Measurements from ENCODE around the gene GPATCH2. TPM values are rescaled to one million over a fixed set of nuclear protein-coding genes. Genes with fewer than 3 reads are reported as not detected.

GPATCH2 gene
- total RNA-seq, 1 experiment from 2014 or later, result 34.5 TPM

DNA sequence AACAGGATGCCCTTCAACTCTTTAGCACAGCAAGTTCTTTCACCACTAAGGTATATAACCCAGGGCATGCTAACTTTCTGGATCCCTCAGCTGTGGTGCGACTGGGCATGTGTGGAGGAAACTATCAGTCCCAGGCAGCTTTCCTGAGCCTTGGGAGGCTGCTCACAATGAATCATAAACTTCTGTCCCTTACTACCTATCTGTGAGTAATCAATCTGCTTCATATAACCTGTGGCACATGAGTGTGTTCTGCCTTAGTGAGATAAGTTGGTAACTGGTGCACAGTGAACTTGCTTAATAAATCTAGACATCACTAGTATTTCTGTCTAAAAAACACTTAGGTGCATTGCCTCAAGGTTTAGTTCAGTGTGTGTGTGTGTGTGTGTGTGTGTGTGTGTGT lies 158.0 kb downstream of the GPATCH2 start:
- Mint-ChIP-seq H3K4me3 (ENCODE audit: unreplicated experiment) (no peak overlapping the region), H3K4me1 (ENCODE audit: insufficient read depth, unreplicated experiment) (no peaks in the 10 kb centered on the region)

DNA sequence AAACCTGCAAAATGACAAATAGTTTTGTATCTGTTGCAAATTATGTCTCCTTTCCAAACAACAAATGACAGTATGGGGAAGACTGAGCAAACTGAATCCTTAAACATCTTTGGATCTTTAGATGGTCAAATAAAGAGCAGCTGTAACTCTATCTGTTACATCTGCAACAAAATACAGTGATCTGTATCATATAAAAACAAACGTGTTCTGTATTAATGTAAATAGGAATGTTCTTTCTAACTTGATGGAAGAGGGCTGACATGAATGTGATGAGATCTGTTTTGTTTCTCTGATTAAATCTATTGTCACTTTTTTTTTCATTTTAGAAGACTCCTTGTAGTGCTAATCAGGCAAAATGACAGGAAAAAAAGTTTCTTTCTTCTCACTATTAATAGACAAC lies 159.5 kb downstream of the GPATCH2 start:
- Mint-ChIP-seq H3K4me1 (ENCODE audit: insufficient read depth, unreplicated experiment) (no peaks in the 10 kb centered on the region), H3K9me3 (ENCODE audit: unreplicated experiment) (no peaks in the 10 kb centered on the region), H3K27me3 (ENCODE audit: insufficient read depth, unreplicated experiment) (no peaks in the 10 kb centered on the region), H3K4me3 (ENCODE audit: unreplicated experiment) (no peak overlapping the region), H3K36me3 (ENCODE audit: insufficient read depth, unreplicated experiment) (no peaks in the 10 kb centered on the region), H3K27ac (ENCODE audit: low read depth, unreplicated experiment) (no peak overlapping the region)
- intact Hi-C loops (cut with micrococcal nuclease), result no loop called here
- no TSS peak for BruUV-seq (replicated peaks)
- ChIA-PET POLR2A (no interaction called here), CTCF (interaction anchor here (0.7 kb wide), 1 partner anchor 53 kb away, joined by 3 read pairs; no protein-coding TSS in a partner anchor)
- no peak for DNase-seq (ENCODE audit: unreplicated experiment)
- TF ChIP-seq, protein P1, sequence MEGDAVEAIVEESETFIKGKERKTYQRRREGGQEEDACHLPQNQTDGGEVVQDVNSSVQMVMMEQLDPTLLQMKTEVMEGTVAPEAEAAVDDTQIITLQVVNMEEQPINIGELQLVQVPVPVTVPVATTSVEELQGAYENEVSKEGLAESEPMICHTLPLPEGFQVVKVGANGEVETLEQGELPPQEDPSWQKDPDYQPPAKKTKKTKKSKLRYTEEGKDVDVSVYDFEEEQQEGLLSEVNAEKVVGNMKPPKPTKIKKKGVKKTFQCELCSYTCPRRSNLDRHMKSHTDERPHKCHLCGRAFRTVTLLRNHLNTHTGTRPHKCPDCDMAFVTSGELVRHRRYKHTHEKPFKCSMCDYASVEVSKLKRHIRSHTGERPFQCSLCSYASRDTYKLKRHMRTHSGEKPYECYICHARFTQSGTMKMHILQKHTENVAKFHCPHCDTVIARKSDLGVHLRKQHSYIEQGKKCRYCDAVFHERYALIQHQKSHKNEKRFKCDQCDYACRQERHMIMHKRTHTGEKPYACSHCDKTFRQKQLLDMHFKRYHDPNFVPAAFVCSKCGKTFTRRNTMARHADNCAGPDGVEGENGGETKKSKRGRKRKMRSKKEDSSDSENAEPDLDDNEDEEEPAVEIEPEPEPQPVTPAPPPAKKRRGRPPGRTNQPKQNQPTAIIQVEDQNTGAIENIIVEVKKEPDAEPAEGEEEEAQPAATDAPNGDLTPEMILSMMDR (IDR thresholded peaks at IDR 0.05; ENCODE audit: unreplicated experiment), result no peak

More for the DNA sequence above, 158.0 kb downstream of the GPATCH2 start:
- H3K9me3 Mint-ChIP-seq (ENCODE audit: unreplicated experiment), result no peaks in the 10 kb centered on the region
- CTCF ChIA-PET, result interaction anchor here (0.6 to 1.0 kb wide), 3 partner anchors 21 to 533 kb away, joined by 3 to 6 read pairs (median 4); no protein-coding TSS in a partner anchor
- no peak overlapping the region for H3K27ac Mint-ChIP-seq (ENCODE audit: low read depth, unreplicated experiment)
- H3K36me3 Mint-ChIP-seq (ENCODE audit: insufficient read depth, unreplicated experiment), result no peaks in the 10 kb centered on the region
- no peaks in the 10 kb centered on the region for H3K27me3 Mint-ChIP-seq (ENCODE audit: insufficient read depth, unreplicated experiment)
- DNase-seq (ENCODE audit: unreplicated experiment), result no peak
- intact Hi-C loops (cut with micrococcal nuclease), result no loop called here
- TF ChIP-seq, protein P1 (IDR thresholded peaks at IDR 0.05; ENCODE audit: unreplicated experiment), result no peak
- POLR2A ChIA-PET, result interaction anchor here (0.6 kb wide), 1 partner anchor 141 kb away, joined by 3 read pairs; no protein-coding TSS in a partner anchor
- BruUV-seq (replicated peaks), result no TSS peak

DNA sequence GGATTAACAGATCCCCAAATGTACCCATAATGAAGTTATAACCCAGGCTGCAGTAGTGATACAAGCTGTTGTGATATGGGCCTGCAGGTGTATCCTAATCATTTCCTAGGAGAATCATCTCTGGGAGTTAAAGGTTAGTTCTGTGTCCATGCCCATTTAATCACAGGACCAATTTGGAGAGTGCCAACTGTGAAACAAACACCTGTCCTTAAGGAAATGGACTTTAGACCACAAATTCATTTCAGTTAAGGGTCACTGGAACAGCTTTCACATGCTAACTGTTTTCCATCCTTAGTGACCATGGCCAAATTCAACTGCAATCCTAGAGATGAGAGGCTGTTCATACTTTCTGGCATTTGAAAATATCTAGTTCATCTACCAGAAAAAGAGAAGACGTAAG lies 160.9 kb downstream of the GPATCH2 start:
- Mint-ChIP-seq H3K27ac (ENCODE audit: low read depth, unreplicated experiment) (no peak overlapping the region), H3K27me3 (ENCODE audit: insufficient read depth, unreplicated experiment) (no peaks in the 10 kb centered on the region), H3K9me3 (ENCODE audit: unreplicated experiment) (peaks cover 11% of the 10 kb centered on the region), H3K4me1 (ENCODE audit: insufficient read depth, unreplicated experiment) (no peaks in the 10 kb centered on the region), H3K4me3 (ENCODE audit: unreplicated experiment) (no peak overlapping the region), H3K36me3 (ENCODE audit: insufficient read depth, unreplicated experiment) (peaks cover 2% of the 10 kb centered on the region)
- CTCF ChIA-PET, result interaction anchor here (0.6 to 1.0 kb wide), 5 partner anchors 14 to 1850 kb away, joined by 3 to 4 read pairs (median 3); no protein-coding TSS in a partner anchor
- DNase-seq (ENCODE audit: unreplicated experiment), result no peak
- POLR2A ChIA-PET, result no interaction called here
- intact Hi-C loops (cut with micrococcal nuclease), result no loop called here
- TF ChIP-seq, protein P1 (IDR thresholded peaks at IDR 0.05; ENCODE audit: unreplicated experiment), result no peak
- no TSS peak for BruUV-seq (replicated peaks)

DNA sequence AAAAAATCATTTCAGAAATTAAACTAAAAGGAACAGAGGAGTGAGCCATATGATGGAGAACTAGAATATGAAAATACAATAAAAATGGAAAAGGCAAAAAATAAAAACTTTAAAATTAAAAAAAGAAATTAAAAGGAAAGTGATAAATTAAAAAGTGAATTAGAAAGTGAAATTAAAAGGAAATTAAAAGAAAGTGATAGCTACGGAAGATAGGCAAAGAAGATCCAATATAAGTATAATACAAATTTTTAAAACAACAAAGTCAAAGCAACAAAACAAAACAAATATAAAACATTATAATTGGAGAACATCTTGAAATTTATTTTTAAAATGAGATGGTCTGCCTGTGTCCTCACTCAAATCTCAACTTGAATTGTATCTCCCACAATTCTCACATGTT lies 165.8 kb downstream of the GPATCH2 start:
- CTCF ChIA-PET, result interaction anchor here (0.6 to 1.0 kb wide), 2 partner anchors 196 to 633 kb away, joined by 3 read pairs; no protein-coding TSS in a partner anchor
- Mint-ChIP-seq H3K36me3 (ENCODE audit: insufficient read depth, unreplicated experiment) (peaks cover 11% of the 10 kb centered on the region), H3K9me3 (ENCODE audit: unreplicated experiment) (peaks cover 23% of the 10 kb centered on the region), H3K4me1 (ENCODE audit: insufficient read depth, unreplicated experiment) (peaks cover 6% of the 10 kb centered on the region), H3K27ac (ENCODE audit: low read depth, unreplicated experiment) (no peak overlapping the region), H3K4me3 (ENCODE audit: unreplicated experiment) (no peak overlapping the region), H3K27me3 (ENCODE audit: insufficient read depth, unreplicated experiment) (no peaks in the 10 kb centered on the region)
- TF ChIP-seq, protein P1 (IDR thresholded peaks at IDR 0.05; ENCODE audit: unreplicated experiment), result no peak
- POLR2A ChIA-PET, result no interaction called here
- no peak for DNase-seq (ENCODE audit: unreplicated experiment)
- intact Hi-C loops (cut with micrococcal nuclease), result no loop called here
- BruUV-seq (replicated peaks), result no TSS peak
